Smooth muscle cell (in vitro differentiated cells): ENCODE data around the gene GRK5. TPM values are rescaled to one million over a fixed set of nuclear protein-coding genes. Genes with fewer than 3 reads are reported as not detected.
"Not testable (repeated sequence)": the region's sequence is repeated elsewhere in the genome, so short reads cannot be mapped to it uniquely, and the experiment has no call there.

Experiments
- DNase-seq: peaks from one replicate; lab custom pipeline; 2025; ENCODE audit not compliant: unreplicated experiment; lab: John Stamatoyannopoulos, UW
- H2AFZ ChIP-seq: fragments of 200-600 bp; sonication (generic); 2 replicates; pipeline ENCODE4 v1.6.0; 2016; ENCODE audit warnings: antibody characterized with exemption, low read depth, mild to moderate bottlenecking
- H3F3A ChIP-seq: fragments of 200-600 bp; sonication (generic); 2 replicates; pipeline ENCODE4 v1.6.0; 2017; ENCODE audit warnings: antibody characterized with exemption, low read depth
- H3K27ac ChIP-seq: fragments of 200-600 bp; sonication (generic); 2 replicates; pipeline ENCODE4 v1.5.1; 2016; ENCODE audit warnings: low read depth, mild to moderate bottlenecking
- H3K27me3 ChIP-seq: fragments of 200-600 bp; sonication (generic); 2 replicates; pipeline ENCODE4 v1.6.1; 2016; ENCODE audit warnings: low read depth, mild to moderate bottlenecking
- H3K36me3 ChIP-seq: fragments of 200-600 bp; sonication (generic); 2 replicates; pipeline ENCODE4 v1.5.1; 2016; ENCODE audit warnings: low read depth
- H3K4me1 ChIP-seq: fragments of 200-600 bp; sonication (generic); 2 replicates; pipeline ENCODE4 v1.5.1; 2016; ENCODE audit warnings: low read depth
- H3K4me2 ChIP-seq: fragments of 200-600 bp; sonication (generic); 2 replicates; pipeline ENCODE4 v1.6.0; 2016; ENCODE audit warnings: mild to moderate bottlenecking
- H3K4me3 ChIP-seq: fragments of 200-600 bp; sonication (generic); 2 replicates; pipeline ENCODE4 v1.5.1; 2016; ENCODE audit warnings: mild to moderate bottlenecking
- H3K79me2 ChIP-seq: fragments of 200-600 bp; sonication (generic); 2 replicates; pipeline ENCODE4 v1.6.0; 2016; ENCODE audit warnings: low read depth, mild to moderate bottlenecking
- H3K9ac ChIP-seq: fragments of 200-600 bp; sonication (generic); 2 replicates; pipeline ENCODE4 v1.6.0; 2016; ENCODE audit warnings: low read depth
- H3K9me3 ChIP-seq: fragments of 200-600 bp; sonication (generic); replicated peaks from 2 replicates; pipeline ENCODE4 v1.5.1; 2016; ENCODE audit warnings: low read depth
- H4K20me1 ChIP-seq: fragments of 200-600 bp; sonication (generic); 2 replicates; pipeline ENCODE4 v1.6.0; 2016; ENCODE audit warnings: low read depth
- CTCF ChIP-seq: fragments of 200-600 bp; sonication (generic); IDR thresholded peaks from 2 replicates; pipeline ENCODE4 v1.5.1; 2017; ENCODE audit warnings: borderline replicate concordance, mild to moderate bottlenecking, antibody characterized with exemption; ENCODE audit not compliant: insufficient read depth, poor library complexity, severe bottlenecking
- WGBS: methylation state at CpG from one replicate; pipeline ENCODE4 v1.1.7; 2016; ENCODE audit warnings: low lambda C conversion rate; 5-methylcytosine and 5-hydroxymethylcytosine counted together
- polyA plus RNA-seq: library from polyadenylated mRNA; unstranded; fragments of >200 nt; fragmentation: Nextera tagmentation; extraction: Ambion mirVana; gene quantifications from 2 replicates; pipeline ENCODE4 v1.2.1, GENCODE V29; 2016
- total RNA-seq: library from RNA; depleted of rRNA; stranded (reverse); fragments of >200 nt; gene quantifications from 2 replicates; pipeline ENCODE4 v1.2.3, GENCODE V29; 2014

The GRK5 gene
- total and polyA plus RNA-seq, 2 experiments from 2014 or later: 4.4 to 5.2 TPM

GRCh38 chr10:119268871-119269506 lies 61.6 kb downstream of the GRK5 start:
- Histone ChIP-seq H3K4me3 (no peak overlapping the region), H3K27me3 (no peaks in the 10 kb centered on the region), H2AFZ (no peak overlapping the region), H3K9ac (no peak overlapping the region), H3K9me3 (no peaks in the 10 kb centered on the region), H4K20me1 (peaks cover 54% of the 10 kb centered on the region), H3K36me3 (no peaks in the 10 kb centered on the region), H3F3A (no peaks in the 10 kb centered on the region), H3K4me2 (no peak overlapping the region), H3K4me1 (peaks cover 8% of the 10 kb centered on the region), H3K79me2 (no peaks in the 10 kb centered on the region), H3K27ac (no peak overlapping the region)
- no peak for DNase-seq
- no peak for TF ChIP-seq CTCF
- WGBS: 97% methylated on average over 11 of the region's 11 CpGs

- TF ChIP-seq CTCF: no peak
- no peaks in the 10 kb centered on the region for H3F3A ChIP-seq
- DNase-seq: no peak
- no peaks in the 10 kb centered on the region for H3K79me2 ChIP-seq
- H3K4me3 ChIP-seq: no peak overlapping the region
- no peak overlapping the region for H3K9ac ChIP-seq
- no peak overlapping the region for H3K4me2 ChIP-seq
- H2AFZ ChIP-seq: no peak overlapping the region
- peaks cover 8% of the 10 kb centered on the region for H3K4me1 ChIP-seq
- no peak overlapping the region for H3K27ac ChIP-seq
- no peaks in the 10 kb centered on the region for H3K27me3 ChIP-seq
- H3K36me3 ChIP-seq: no peaks in the 10 kb centered on the region
- 88% methylated on average over 3 of the region's 3 CpGs for WGBS
- H4K20me1 ChIP-seq: peaks cover 54% of the 10 kb centered on the region
- no peaks in the 10 kb centered on the region for H3K9me3 ChIP-seq
These were observed 62.4 kb downstream of the GRK5 start for GRCh38 chr10:119269737-119270136.

GRCh38 chr10:119270762-119271366 lies 63.5 kb downstream of the GRK5 start:
- TF ChIP-seq CTCF: no peak
- Histone ChIP-seq H3K27me3 (no peaks in the 10 kb centered on the region), H3F3A (no peaks in the 10 kb centered on the region), H3K79me2 (no peaks in the 10 kb centered on the region), H3K36me3 (no peaks in the 10 kb centered on the region), H4K20me1 (peaks cover 54% of the 10 kb centered on the region), H2AFZ (no peak overlapping the region), H3K4me2 (peak overlapping the region; percentile 24), H3K4me1 (peaks cover 8% of the 10 kb centered on the region), H3K4me3 (no peak overlapping the region), H3K9me3 (no peaks in the 10 kb centered on the region), H3K9ac (no peak overlapping the region), H3K27ac (no peak overlapping the region)
- WGBS: 80% methylated on average over 18 of the region's 18 CpGs
- DNase-seq: no peak

GRCh38 chr10:119272338-119272734 lies 65.0 kb downstream of the GRK5 start:
- H3K4me1 ChIP-seq, H3K79me2 ChIP-seq, H3K9me3 ChIP-seq, H3K27ac ChIP-seq, H3K27me3 ChIP-seq, H3K36me3 ChIP-seq, H3F3A ChIP-seq, H3K4me2 ChIP-seq, H3K9ac ChIP-seq, H2AFZ ChIP-seq, DNase-seq, H3K4me3 ChIP-seq: not testable (repeated sequence)
- 95% methylated on average over 7 of the region's 7 CpGs for WGBS
- H4K20me1 ChIP-seq: peaks cover 59% of the 10 kb centered on the region
